ENCODE measurements around the gene NRCAM. TPM values are rescaled to one million over a fixed set of nuclear protein-coding genes. Genes with fewer than 3 reads are reported as not detected.

The NRCAM gene
- total RNA-seq, 1 donor from 2014 or later, result 7.9 TPM

DNA sequence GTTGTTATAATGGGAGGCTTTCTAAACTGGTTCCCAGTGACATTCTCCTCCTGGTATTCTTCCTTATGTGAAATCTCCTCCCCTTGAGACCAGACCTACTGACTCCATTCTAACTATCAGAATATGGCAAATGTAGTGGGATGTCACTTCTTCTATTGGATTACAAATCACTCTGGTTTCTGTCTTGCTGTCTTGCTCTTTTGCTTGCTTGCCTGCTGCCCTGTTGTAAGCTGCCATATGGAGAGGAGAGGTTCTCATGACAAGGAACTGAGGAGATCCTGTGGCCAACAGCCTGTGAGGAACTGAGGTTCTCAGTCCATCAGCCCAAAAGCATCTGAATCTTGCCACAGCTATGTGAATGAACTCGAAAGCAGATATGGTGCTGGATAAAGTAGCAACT lies 4.7 kb upstream of the NRCAM start:
- TF ChIP-seq POLR2AphosphoS5 (IDR thresholded peaks at IDR 0.05; ENCODE audit: insufficient read depth in 1 of 2, low read depth in 1 of 2) (no peak), POLR2A (IDR thresholded peaks at IDR 0.05) (no peak)
- TF ChIP-seq, protein P1, sequence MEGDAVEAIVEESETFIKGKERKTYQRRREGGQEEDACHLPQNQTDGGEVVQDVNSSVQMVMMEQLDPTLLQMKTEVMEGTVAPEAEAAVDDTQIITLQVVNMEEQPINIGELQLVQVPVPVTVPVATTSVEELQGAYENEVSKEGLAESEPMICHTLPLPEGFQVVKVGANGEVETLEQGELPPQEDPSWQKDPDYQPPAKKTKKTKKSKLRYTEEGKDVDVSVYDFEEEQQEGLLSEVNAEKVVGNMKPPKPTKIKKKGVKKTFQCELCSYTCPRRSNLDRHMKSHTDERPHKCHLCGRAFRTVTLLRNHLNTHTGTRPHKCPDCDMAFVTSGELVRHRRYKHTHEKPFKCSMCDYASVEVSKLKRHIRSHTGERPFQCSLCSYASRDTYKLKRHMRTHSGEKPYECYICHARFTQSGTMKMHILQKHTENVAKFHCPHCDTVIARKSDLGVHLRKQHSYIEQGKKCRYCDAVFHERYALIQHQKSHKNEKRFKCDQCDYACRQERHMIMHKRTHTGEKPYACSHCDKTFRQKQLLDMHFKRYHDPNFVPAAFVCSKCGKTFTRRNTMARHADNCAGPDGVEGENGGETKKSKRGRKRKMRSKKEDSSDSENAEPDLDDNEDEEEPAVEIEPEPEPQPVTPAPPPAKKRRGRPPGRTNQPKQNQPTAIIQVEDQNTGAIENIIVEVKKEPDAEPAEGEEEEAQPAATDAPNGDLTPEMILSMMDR (IDR thresholded peaks at IDR 0.05), result no peak
- H3K27ac ChIP-seq, result no peak overlapping the region
- intact Hi-C loops (cut with DNase I), result no loop called here
- H3K27me3 ChIP-seq, result no peaks in the 10 kb centered on the region
- H3K4me1 ChIP-seq, result peaks cover under 1% of the 10 kb centered on the region
- DNase-seq (ENCODE audit: extremely low spot score in 2 of 2), result no peak
- H3K9me3 ChIP-seq, result no peaks in the 10 kb centered on the region
- no peaks in the 10 kb centered on the region for H3K36me3 ChIP-seq
- H3K4me3 ChIP-seq, result no peak overlapping the region

- no peak overlapping the region for H3K4me3 ChIP-seq
- no peaks in the 10 kb centered on the region for H3K27me3 ChIP-seq
- peaks cover 10% of the 10 kb centered on the region for H3K4me1 ChIP-seq
- no peak for DNase-seq (ENCODE audit: extremely low spot score in 2 of 2)
- H3K9me3 ChIP-seq, result no peaks in the 10 kb centered on the region
- no peak for TF ChIP-seq POLR2A (IDR thresholded peaks at IDR 0.05)
- TF ChIP-seq, protein P1 (IDR thresholded peaks at IDR 0.05), result no peak
- no peak for TF ChIP-seq POLR2AphosphoS5 (IDR thresholded peaks at IDR 0.05; ENCODE audit: insufficient read depth in 1 of 2, low read depth in 1 of 2)
- H3K27ac ChIP-seq, result no peak overlapping the region
- intact Hi-C loops (cut with DNase I), result no loop called here
- no peaks in the 10 kb centered on the region for H3K36me3 ChIP-seq
Measured at GRCh38 chr7:108459922-108460551, 3.8 kb upstream of the NRCAM start.

GRCh38 chr7:108457871-108458270 lies 1.6 kb upstream of the NRCAM start:
- Histone ChIP-seq H3K27ac (no peak overlapping the region), H3K27me3 (no peaks in the 10 kb centered on the region), H3K4me3 (no peak overlapping the region), H3K4me1 (peaks cover 18% of the 10 kb centered on the region), H3K9me3 (no peaks in the 10 kb centered on the region), H3K36me3 (no peaks in the 10 kb centered on the region)
- intact Hi-C loops (cut with DNase I), result no loop called here
- TF ChIP-seq POLR2AphosphoS5 (IDR thresholded peaks at IDR 0.05; ENCODE audit: insufficient read depth in 1 of 2, low read depth in 1 of 2) (no peak), POLR2A (IDR thresholded peaks at IDR 0.05) (no peak)
- TF ChIP-seq, protein P1 (IDR thresholded peaks at IDR 0.05), result no peak
- no peak for DNase-seq (ENCODE audit: extremely low spot score in 2 of 2)

- H3K9me3 ChIP-seq, result no peaks in the 10 kb centered on the region
- H3K27me3 ChIP-seq, result no peaks in the 10 kb centered on the region
- intact Hi-C loops (cut with DNase I), result no loop called here
- H3K4me3 ChIP-seq, result peak overlapping the region in 1 of 2 donors; percentile 56
- no peak for DNase-seq (ENCODE audit: extremely low spot score in 2 of 2)
- TF ChIP-seq POLR2A (IDR thresholded peaks at IDR 0.05) (no peak), POLR2AphosphoS5 (IDR thresholded peaks at IDR 0.05; ENCODE audit: insufficient read depth in 1 of 2, low read depth in 1 of 2) (no peak)
- TF ChIP-seq, protein P1 (IDR thresholded peaks at IDR 0.05), result no peak
- no peaks in the 10 kb centered on the region for H3K36me3 ChIP-seq
- no peak overlapping the region for H3K27ac ChIP-seq
- peaks cover 18% of the 10 kb centered on the region for H3K4me1 ChIP-seq
Measured at GRCh38 chr7:108456845-108457540, 757 bp upstream of the NRCAM start.

GRCh38 chr7:108455551-108455997 lies 662 bp downstream of the NRCAM start:
- TF ChIP-seq, protein P1 (IDR thresholded peaks at IDR 0.05), result no peak
- TF ChIP-seq POLR2AphosphoS5 (IDR thresholded peaks at IDR 0.05; ENCODE audit: insufficient read depth in 1 of 2, low read depth in 1 of 2) (no peak), POLR2A (IDR thresholded peaks at IDR 0.05) (no peak)
- intact Hi-C loops (cut with DNase I), result no loop called here
- Histone ChIP-seq H3K4me1 (peaks cover 18% of the 10 kb centered on the region), H3K9me3 (no peaks in the 10 kb centered on the region), H3K27ac (no peak overlapping the region), H3K27me3 (no peaks in the 10 kb centered on the region), H3K36me3 (no peaks in the 10 kb centered on the region), H3K4me3 (peak overlapping the region; percentile 45 to 56)
- no peak for DNase-seq (ENCODE audit: extremely low spot score in 2 of 2)

Data from vagina (tissue), 2 donors.